HEK293T (cell line): ENCODE measurements around the gene CNGA4.
A peak's percentile ranks its signal among the peaks of the same experiment; 100 is the strongest.

Experiments used
- CTCF ChIA-PET: fragments of 350-600 bp; formaldehyde crosslinking; extraction: SDS; loops from one replicate; lab custom pipeline; 2021; ENCODE audit warnings: antibody characterized with exemption, inconsistent platforms; lab: Yijun Ruan, JAX
- POLR2A ChIA-PET: fragments of 350-600 bp; formaldehyde crosslinking; extraction: SDS; loops from one replicate; lab custom pipeline; 2020; ENCODE audit warnings: antibody characterized with exemption, inconsistent platforms; lab: Yijun Ruan, JAX
- DNase-seq: peaks from one replicate; pipeline ENCODE4 v3.0.0; 2012; ENCODE audit warnings: mixed read lengths; ENCODE audit errors: extremely low spot score
- ARNT ChIP-seq: fragments of 450-650 bp; IDR thresholded peaks from 2 replicates; pipeline ENCODE4 v1.6.1; 2017; ENCODE audit warnings: mild to moderate bottlenecking
- BHLHE40 ChIP-seq: fragments of 450-650 bp; IDR thresholded peaks from 2 replicates; pipeline ENCODE4 v1.6.1; 2016; ENCODE audit warnings: mild to moderate bottlenecking, moderate library complexity, borderline replicate concordance
- CTBP1 ChIP-seq: fragments of 450-650 bp; IDR thresholded peaks from 2 replicates; pipeline ENCODE4 v1.6.1; 2016; ENCODE audit warnings: borderline replicate concordance
- ELF4 ChIP-seq: fragments of 450-650 bp; IDR thresholded peaks from 2 replicates; pipeline ENCODE4 v1.6.1; 2017; ENCODE audit warnings: antibody characterized with exemption
- FOXA1 ChIP-seq: fragments of 450-650 bp; IDR thresholded peaks from 2 replicates; pipeline ENCODE4 v1.6.1; 2016; ENCODE audit warnings: mild to moderate bottlenecking
- FOXM1 ChIP-seq: fragments of 450-650 bp; IDR thresholded peaks from 2 replicates; pipeline ENCODE4 v1.6.1; 2017; ENCODE audit warnings: mild to moderate bottlenecking, borderline replicate concordance
- HDGF ChIP-seq: fragments of 450-650 bp; IDR thresholded peaks from 2 replicates; pipeline ENCODE4 v1.6.1; 2017; ENCODE audit warnings: antibody characterized with exemption, borderline replicate concordance
- L3MBTL2 ChIP-seq: fragments of 450-650 bp; conservative IDR thresholded peaks from 2 replicates; pipeline ENCODE4 v1.6.1; 2016; ENCODE audit warnings: mild to moderate bottlenecking
- LEF1 ChIP-seq: fragments of 450-650 bp; IDR thresholded peaks from 2 replicates; pipeline ENCODE4 v1.6.1; 2017; ENCODE audit warnings: mild to moderate bottlenecking, borderline replicate concordance
- NFRKB ChIP-seq: fragments of 450-650 bp; IDR thresholded peaks from 2 replicates; pipeline ENCODE4 v1.6.1; 2016; ENCODE audit warnings: mild to moderate bottlenecking, moderate library complexity
- PKNOX1 ChIP-seq: fragments of 450-650 bp; IDR thresholded peaks from 2 replicates; pipeline ENCODE4 v1.6.1; 2016
- SP1 ChIP-seq: fragments of 450-650 bp; IDR thresholded peaks from 2 replicates; pipeline ENCODE4 v1.6.1; 2017
- SUZ12 ChIP-seq: fragments of 450-650 bp; IDR thresholded peaks from 2 replicates; pipeline ENCODE4 v1.6.1; 2016; ENCODE audit warnings: mild to moderate bottlenecking
- TARDBP ChIP-seq: fragments of 450-650 bp; IDR thresholded peaks from 2 replicates; pipeline ENCODE4 v1.6.1; 2016
- ZNF384 ChIP-seq: fragments of 450-650 bp; IDR thresholded peaks from 2 replicates; pipeline ENCODE4 v1.6.1; 2016

Gene CNGA4

GRCh38 chr11:6233984-6234386 lies 4.9 kb upstream of the CNGA4 start:
- CTCF ChIA-PET: interaction anchor here (1.1 to 1.6 kb wide), 3 partner anchors 9 to 18 kb away, joined by 3 to 6 read pairs (median 3); no protein-coding TSS in a partner anchor
- POLR2A ChIA-PET: interaction anchor here (1.3 to 3.3 kb wide), 3 partner anchors 17 to 235 kb away, joined by 3 to 18 read pairs (median 7); partner anchors contain the start of gene CCKBR
- TF ChIP-seq L3MBTL2: peak; percentile 65
- no peak for TF ChIP-seq TARDBP
- no peak for TF ChIP-seq FOXM1
- TF ChIP-seq ARNT: no peak
- TF ChIP-seq ZNF384: no peak
- no peak for TF ChIP-seq FOXA1
- no peak for DNase-seq

- peak; percentile 94 for DNase-seq
- CTCF ChIA-PET: interaction anchor here (1.1 to 1.6 kb wide), 3 partner anchors 10 to 18 kb away, joined by 3 to 6 read pairs (median 3); no protein-coding TSS in a partner anchor
- POLR2A ChIA-PET: interaction anchor here (0.5 to 3.3 kb wide), 6 partner anchors 9 to 234 kb away, joined by 3 to 18 read pairs (median 3); partner anchors contain the start of gene CCKBR
- TF ChIP-seq NFRKB: no peak
- TF ChIP-seq ELF4: no peak
- TF ChIP-seq HDGF: peak; percentile 98; the same call in 1 of the 2 replicates
- peak; percentile 50 for TF ChIP-seq PKNOX1
- TF ChIP-seq ZNF384: no peak
Measured at GRCh38 chr11:6234387-6235107, 4.3 kb upstream of the CNGA4 start, which contains the start of gene FHIP1B. Gene FHIP1B (minus strand): TSS chr11:6234636. CDS start chr11:6224516, 10,120 bp downstream.

- TF ChIP-seq HDGF (no peak), SP1 (no peak), PKNOX1 (no peak), FOXM1 (no peak), TARDBP (no peak), SUZ12 (no peak), CTBP1 (no peak), ZNF384 (no peak)
- ChIA-PET CTCF (interaction anchor here (0.6 to 1.6 kb wide), 4 partner anchors 13 to 21 kb away, joined by 3 to 4 read pairs (median 3); no protein-coding TSS in a partner anchor), POLR2A (no interaction called here)
- no peak for DNase-seq
Measured at GRCh38 chr11:6237266-6237665, 1.6 kb upstream of the CNGA4 start.

GRCh38 chr11:6237761-6238302 lies 1.1 kb upstream of the CNGA4 start:
- ChIA-PET CTCF (interaction anchor here (1.2 to 1.6 kb wide), 3 partner anchors 12 to 21 kb away, joined by 3 to 4 read pairs (median 3); no protein-coding TSS in a partner anchor), POLR2A (no interaction called here)
- no peak for DNase-seq
- TF ChIP-seq FOXA1 (no peak), PKNOX1 (no peak), NFRKB (no peak), LEF1 (no peak), CTBP1 (no peak), ELF4 (no peak), SP1 (no peak), ZNF384 (no peak), ARNT (no peak)

GRCh38 chr11:6240139-6240538 lies 1.2 kb downstream of the CNGA4 start:
- no peak for DNase-seq
- ChIA-PET POLR2A (no interaction called here), CTCF (no interaction called here)
- TF ChIP-seq CTBP1 (no peak), TARDBP (no peak)

GRCh38 chr11:6240781-6241180 lies 1.9 kb downstream of the CNGA4 start:
- CTCF ChIA-PET: no interaction called here
- DNase-seq: no peak
- TF ChIP-seq SUZ12 (no peak), ZNF384 (no peak), NFRKB (no peak), HDGF (no peak), ARNT (no peak), PKNOX1 (no peak), CTBP1 (no peak), L3MBTL2 (no peak), TARDBP (no peak), SP1 (no peak), BHLHE40 (no peak)
- POLR2A ChIA-PET: no interaction called here
